Kidney (tissue), 14 donors: ENCODE measurements around the gene EIF3A. TPM values are rescaled to one million over a fixed set of nuclear protein-coding genes. Genes with fewer than 3 reads are reported as not detected.

ENCODE experiments used
- DNase-seq, 5 donors: peaks; one replicate each; pipeline ENCODE4 v3.0.0-alpha.2; 2013 to 2020
- FAIRE-seq: peaks from 2 replicates; lab custom pipeline; 2012; peaks lifted over from hg19 to GRCh38; lab: Jason Lieb, UNC
- H3K27ac ChIP-seq, 2 donors: one replicate each; pipeline ENCODE4 v1.7.0; 2013; ENCODE audit warnings: low read depth in 2 of 2, low read length in 2 of 2, inconsistent platforms in 1 of 2
- H3K27me3 ChIP-seq: one replicate; pipeline ENCODE4 v1.7.1; 2013; ENCODE audit warnings: low read length, inconsistent platforms; ENCODE audit not compliant: control insufficient read depth, insufficient read depth
- H3K36me3 ChIP-seq, 3 donors: one replicate each; pipeline versions ENCODE4 v1.7.0 to v1.7.1; 2013; ENCODE audit warnings: low read length in 3 of 3, control low read depth in 1 of 3, inconsistent platforms in 1 of 3; ENCODE audit not compliant: insufficient read depth in 3 of 3, control insufficient read depth in 2 of 3
- H3K4me1 ChIP-seq, 3 donors: one replicate each; pipeline versions ENCODE4 v1.7.0 to v1.7.1; 2013; ENCODE audit warnings: low read length in 3 of 3, inconsistent platforms in 1 of 3, low read depth in 1 of 3; ENCODE audit not compliant: control insufficient read depth in 2 of 3, insufficient read depth in 2 of 3
- H3K4me3 ChIP-seq, 3 donors: one replicate each; pipeline versions ENCODE4 v1.7.0 to v1.8.1; 2013; ENCODE audit warnings: low read length in 3 of 3, control low read depth in 1 of 3, inconsistent platforms in 1 of 3
- H3K9ac ChIP-seq, 3 donors: one replicate each; pipeline versions ENCODE4 v1.7.0 to v1.7.1; 2013; ENCODE audit warnings: low read length in 3 of 3, control low read depth in 1 of 3, inconsistent platforms in 1 of 3
- H3K9me3 ChIP-seq, 3 donors: one replicate each; pipeline versions ENCODE4 v1.7.0 to v1.7.1; 2013; ENCODE audit warnings: low read length in 3 of 3, control low read depth in 1 of 3, inconsistent platforms in 1 of 3; ENCODE audit not compliant: control insufficient read depth in 2 of 3, insufficient read depth in 1 of 3
- CTCF ChIP-seq: IDR thresholded peaks from 3 replicates; pipeline ENCODE4 v1.5.1; 2012; ENCODE audit warnings: mild to moderate bottlenecking, moderate library complexity, borderline replicate concordance; ENCODE audit not compliant: insufficient read depth; ENCODE audit errors: extremely low read depth
- intact Hi-C: fragments of 100-400 bp; cut with DNase I; formaldehyde crosslinking; loops from one replicate; pipeline ENCODE4 v1.11.1; 2022
- polyA plus RNA-seq: library from polyadenylated mRNA; stranded (reverse); fragments of 350-450 nt; fragmentation: Illumina TruSeq; extraction: RNeasy Lipid Tissue Mini Kit (QIAGEN cat#74804); gene quantifications from one replicate; pipeline ENCODE4 v1.2.3, GENCODE V29; 2014; ENCODE audit warnings: low read depth, low replicate concordance; ENCODE audit not compliant: insufficient read depth
- total RNA-seq: library from RNA; stranded (reverse); fragmentation: NEBNext Ultra II Directional; extraction: Animal tissue kit (Norgen Biotek cat#: 25700); gene quantifications from one replicate; pipeline ENCODE4 v1.2.1, GENCODE V29; 2021
- donor health status: control.
- donor health status: control.
- donor health status: control.
- donor health status: control.
- donor health status: control.
- donor health status: DM: yes; HTN: yes; CAD: no.
- donor health status: Normal renal cell carcinoma (clear cell type).

EIF3A gene
- total and polyA plus RNA-seq, 2 donors from 2014 or later = 24.9 to 95.6 TPM

- Histone ChIP-seq H3K27ac (no peak overlapping the region), H3K36me3 (peaks cover 24 to 74% (median 53%) of the 10 kb centered on the region in 3 donors), H3K9ac (no peak overlapping the region), H3K9me3 (no peaks in the 10 kb centered on the region), H3K27me3 (no peaks in the 10 kb centered on the region), H3K4me3 (no peak overlapping the region), H3K4me1 (no peaks in the 10 kb centered on the region)
- intact Hi-C loops = no loop called here
- FAIRE-seq (no peak), DNase-seq (no peak)
- TF ChIP-seq CTCF = no peak
These were observed 20.5 kb downstream of the EIF3A start for GRCh38 chr10:119060107-119060506.

GRCh38 chr10:119059557-119059956 lies 21.1 kb downstream of the EIF3A start:
- DNase-seq = no peak
- H3K4me1 ChIP-seq = no peaks in the 10 kb centered on the region
- TF ChIP-seq CTCF = no peak
- H3K27ac ChIP-seq = no peak overlapping the region
- H3K9me3 ChIP-seq = no peaks in the 10 kb centered on the region
- FAIRE-seq = no peak
- peaks cover 22 to 69% (median 50%) of the 10 kb centered on the region in 3 donors for H3K36me3 ChIP-seq
- H3K9ac ChIP-seq = no peak overlapping the region
- no peak overlapping the region for H3K4me3 ChIP-seq
- H3K27me3 ChIP-seq = no peaks in the 10 kb centered on the region
- intact Hi-C loops = no loop called here

GRCh38 chr10:119058010-119058409 lies 22.6 kb downstream of the EIF3A start:
- Histone ChIP-seq H3K27ac (no peak overlapping the region), H3K9ac (no peak overlapping the region), H3K4me1 (no peaks in the 10 kb centered on the region), H3K9me3 (no peaks in the 10 kb centered on the region), H3K36me3 (peaks cover 31 to 60% (median 45%) of the 10 kb centered on the region in 3 donors), H3K27me3 (no peaks in the 10 kb centered on the region), H3K4me3 (no peak overlapping the region)
- intact Hi-C loops = no loop called here
- FAIRE-seq (no peak), DNase-seq (no peak)
- no peak for TF ChIP-seq CTCF

- intact Hi-C loops = no loop called here
- no peak overlapping the region for H3K27ac ChIP-seq
- FAIRE-seq (no peak), DNase-seq (no peak)
- H3K9ac ChIP-seq = no peak overlapping the region
- no peak for TF ChIP-seq CTCF
- no peaks in the 10 kb centered on the region for H3K27me3 ChIP-seq
- no peaks in the 10 kb centered on the region for H3K9me3 ChIP-seq
- no peak overlapping the region for H3K4me3 ChIP-seq
- H3K36me3 ChIP-seq = peaks cover 33 to 62% (median 46%) of the 10 kb centered on the region in 3 donors
- H3K4me1 ChIP-seq = no peaks in the 10 kb centered on the region
These were observed 25.1 kb downstream of the EIF3A start for GRCh38 chr10:119055472-119055871.
